HL-60 (cell line): Measurements from ENCODE around the gene WFS1.
A peak's percentile ranks its signal among the peaks of the same experiment; 100 is the strongest.

Experiments used
- POLR2AphosphoS5 ChIP-seq: IDR thresholded peaks from 2 replicates; pipeline ENCODE4 v1.6.1; 2012; ENCODE audit warnings: low read depth
- TF ChIP-seq, protein P1 (sequence below): IDR thresholded peaks from one replicate; pipeline ENCODE4 v1.5.1; 2011; ENCODE audit warnings: low read length, control low read depth, inconsistent platforms; ENCODE audit not compliant: insufficient read depth
- TF ChIP-seq, protein P2 (sequence below): IDR thresholded peaks from 2 replicates; pipeline ENCODE4 v1.6.1; 2012; ENCODE audit warnings: low read depth; ENCODE audit not compliant: insufficient replicate concordance

- TF ChIP-seq, protein P1, sequence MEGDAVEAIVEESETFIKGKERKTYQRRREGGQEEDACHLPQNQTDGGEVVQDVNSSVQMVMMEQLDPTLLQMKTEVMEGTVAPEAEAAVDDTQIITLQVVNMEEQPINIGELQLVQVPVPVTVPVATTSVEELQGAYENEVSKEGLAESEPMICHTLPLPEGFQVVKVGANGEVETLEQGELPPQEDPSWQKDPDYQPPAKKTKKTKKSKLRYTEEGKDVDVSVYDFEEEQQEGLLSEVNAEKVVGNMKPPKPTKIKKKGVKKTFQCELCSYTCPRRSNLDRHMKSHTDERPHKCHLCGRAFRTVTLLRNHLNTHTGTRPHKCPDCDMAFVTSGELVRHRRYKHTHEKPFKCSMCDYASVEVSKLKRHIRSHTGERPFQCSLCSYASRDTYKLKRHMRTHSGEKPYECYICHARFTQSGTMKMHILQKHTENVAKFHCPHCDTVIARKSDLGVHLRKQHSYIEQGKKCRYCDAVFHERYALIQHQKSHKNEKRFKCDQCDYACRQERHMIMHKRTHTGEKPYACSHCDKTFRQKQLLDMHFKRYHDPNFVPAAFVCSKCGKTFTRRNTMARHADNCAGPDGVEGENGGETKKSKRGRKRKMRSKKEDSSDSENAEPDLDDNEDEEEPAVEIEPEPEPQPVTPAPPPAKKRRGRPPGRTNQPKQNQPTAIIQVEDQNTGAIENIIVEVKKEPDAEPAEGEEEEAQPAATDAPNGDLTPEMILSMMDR = peak; percentile 39
- TF ChIP-seq, protein P2, sequence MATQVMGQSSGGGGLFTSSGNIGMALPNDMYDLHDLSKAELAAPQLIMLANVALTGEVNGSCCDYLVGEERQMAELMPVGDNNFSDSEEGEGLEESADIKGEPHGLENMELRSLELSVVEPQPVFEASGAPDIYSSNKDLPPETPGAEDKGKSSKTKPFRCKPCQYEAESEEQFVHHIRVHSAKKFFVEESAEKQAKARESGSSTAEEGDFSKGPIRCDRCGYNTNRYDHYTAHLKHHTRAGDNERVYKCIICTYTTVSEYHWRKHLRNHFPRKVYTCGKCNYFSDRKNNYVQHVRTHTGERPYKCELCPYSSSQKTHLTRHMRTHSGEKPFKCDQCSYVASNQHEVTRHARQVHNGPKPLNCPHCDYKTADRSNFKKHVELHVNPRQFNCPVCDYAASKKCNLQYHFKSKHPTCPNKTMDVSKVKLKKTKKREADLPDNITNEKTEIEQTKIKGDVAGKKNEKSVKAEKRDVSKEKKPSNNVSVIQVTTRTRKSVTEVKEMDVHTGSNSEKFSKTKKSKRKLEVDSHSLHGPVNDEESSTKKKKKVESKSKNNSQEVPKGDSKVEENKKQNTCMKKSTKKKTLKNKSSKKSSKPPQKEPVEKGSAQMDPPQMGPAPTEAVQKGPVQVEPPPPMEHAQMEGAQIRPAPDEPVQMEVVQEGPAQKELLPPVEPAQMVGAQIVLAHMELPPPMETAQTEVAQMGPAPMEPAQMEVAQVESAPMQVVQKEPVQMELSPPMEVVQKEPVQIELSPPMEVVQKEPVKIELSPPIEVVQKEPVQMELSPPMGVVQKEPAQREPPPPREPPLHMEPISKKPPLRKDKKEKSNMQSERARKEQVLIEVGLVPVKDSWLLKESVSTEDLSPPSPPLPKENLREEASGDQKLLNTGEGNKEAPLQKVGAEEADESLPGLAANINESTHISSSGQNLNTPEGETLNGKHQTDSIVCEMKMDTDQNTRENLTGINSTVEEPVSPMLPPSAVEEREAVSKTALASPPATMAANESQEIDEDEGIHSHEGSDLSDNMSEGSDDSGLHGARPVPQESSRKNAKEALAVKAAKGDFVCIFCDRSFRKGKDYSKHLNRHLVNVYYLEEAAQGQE = no peak
- TF ChIP-seq POLR2AphosphoS5 = no peak
These were observed 62.5 kb downstream of the WFS1 start for GRCh38 chr4:6332042-6332668.
